Trophoblast cell (in vitro differentiated cells and primary cell): ENCODE results near the gene PAIP2.
A peak's percentile ranks its signal among the peaks of the same experiment; 100 is the strongest.

ENCODE experiments used
- DNase-seq, 2 donors: peaks; one replicate each; pipeline ENCODE4 v3.0.0-alpha.2; 2016
- H2AFZ ChIP-seq: 2 replicates; pipeline ENCODE4 v1.6.1; 2013; ENCODE audit warnings: low read length, moderate library complexity, mild to moderate bottlenecking; ENCODE audit not compliant: insufficient read depth, poor library complexity
- H2AK5ac ChIP-seq: 2 replicates; pipeline ENCODE4 v1.6.1; 2013; ENCODE audit warnings: mild to moderate bottlenecking, low read length
- H2BK120ac ChIP-seq: 2 replicates; pipeline ENCODE4 v1.6.1; 2013; ENCODE audit warnings: low read length, mild to moderate bottlenecking, moderate library complexity; ENCODE audit not compliant: insufficient read depth, poor library complexity
- H2BK12ac ChIP-seq: 2 replicates; pipeline ENCODE4 v1.6.1; 2013; ENCODE audit warnings: mild to moderate bottlenecking, low read length, moderate library complexity
- H2BK5ac ChIP-seq: 2 replicates; pipeline ENCODE4 v1.6.1; 2013; ENCODE audit warnings: low read length, low read depth, moderate library complexity, mild to moderate bottlenecking; ENCODE audit not compliant: poor library complexity
- H3K14ac ChIP-seq: 2 replicates; pipeline ENCODE4 v1.6.1; 2013; ENCODE audit warnings: mild to moderate bottlenecking, low read length
- H3K18ac ChIP-seq: 2 replicates; pipeline ENCODE4 v1.6.1; 2013; ENCODE audit warnings: mild to moderate bottlenecking, low read length
- H3K23ac ChIP-seq: 2 replicates; pipeline ENCODE4 v1.6.1; 2013; ENCODE audit warnings: low read length
- H3K27ac ChIP-seq: 2 replicates; pipeline ENCODE4 v1.5.1; 2013; ENCODE audit warnings: low read depth, mild to moderate bottlenecking, inconsistent platforms, low read length, moderate library complexity
- H3K27me3 ChIP-seq: 2 replicates; pipeline ENCODE4 v1.6.1; 2013; ENCODE audit warnings: inconsistent platforms, mild to moderate bottlenecking, low read length, moderate library complexity; ENCODE audit not compliant: insufficient read depth
- H3K36me3 ChIP-seq, 2 experiments: 1 replicate in 1 of 2; 2 replicates in 1 of 2; pipeline ENCODE4 v1.6.1; 2013; ENCODE audit warnings: low read length in 2 of 2, mild to moderate bottlenecking in 2 of 2, moderate library complexity in 1 of 2; ENCODE audit not compliant: insufficient read depth in 2 of 2, control insufficient read depth in 1 of 2
- H3K4ac ChIP-seq: 2 replicates; pipeline ENCODE4 v1.6.1; 2013; ENCODE audit warnings: low read depth, mild to moderate bottlenecking, low read length, moderate library complexity
- H3K4me1 ChIP-seq, 2 experiments: 1 replicate in 1 of 2; 2 replicates in 1 of 2; pipeline ENCODE4 v1.6.1; 2013; ENCODE audit warnings: low read length in 2 of 2, mild to moderate bottlenecking in 2 of 2, moderate library complexity in 1 of 2; ENCODE audit not compliant: insufficient read depth in 2 of 2, control insufficient read depth in 1 of 2
- H3K4me2 ChIP-seq: 2 replicates; pipeline ENCODE4 v1.6.1; 2013; ENCODE audit warnings: inconsistent platforms, mild to moderate bottlenecking, low read length, moderate library complexity
- H3K4me3 ChIP-seq: 2 replicates; pipeline ENCODE4 v1.5.1; 2013; ENCODE audit warnings: mild to moderate bottlenecking, low read depth, low read length, inconsistent platforms
- H3K79me1 ChIP-seq: one replicate; pipeline ENCODE4 v1.6.1; 2013; ENCODE audit warnings: low read length
- H3K79me2 ChIP-seq: 2 replicates; pipeline ENCODE4 v1.6.1; 2013; ENCODE audit warnings: low read length, mild to moderate bottlenecking; ENCODE audit not compliant: control insufficient read depth, insufficient read depth, poor library complexity
- H3K9ac ChIP-seq: 2 replicates; pipeline ENCODE4 v1.6.1; 2013; ENCODE audit warnings: mild to moderate bottlenecking, low read length
- H3K9me3 ChIP-seq: 2 replicates; pipeline ENCODE4 v1.6.1; 2013; ENCODE audit warnings: low read depth, mild to moderate bottlenecking, control low read depth, inconsistent platforms, low read length; ENCODE audit not compliant: insufficient read depth
- H4K12ac ChIP-seq: 2 replicates; pipeline ENCODE4 v1.6.1; 2013; ENCODE audit warnings: low read depth, mild to moderate bottlenecking, low read length, moderate library complexity
- H4K8ac ChIP-seq: 2 replicates; pipeline ENCODE4 v1.6.1; 2013; ENCODE audit warnings: low read depth, mild to moderate bottlenecking, low read length, moderate library complexity
- H4K91ac ChIP-seq: one replicate; pipeline ENCODE4 v1.6.1; 2013; ENCODE audit warnings: low read depth, mild to moderate bottlenecking, low read length, moderate library complexity
- WGBS: extraction: QIAGEN DNeasy Blood & Tissue Kit; methylation state at CpG from one replicate; pipeline ENCODE4 v1.1.7; 2013; ENCODE audit warnings: missing lambda C conversion rate; ENCODE audit not compliant: insufficient read length, insufficient coverage; ENCODE audit errors: extremely low coverage; 5-methylcytosine and 5-hydroxymethylcytosine counted together

Gene PAIP2

DNA sequence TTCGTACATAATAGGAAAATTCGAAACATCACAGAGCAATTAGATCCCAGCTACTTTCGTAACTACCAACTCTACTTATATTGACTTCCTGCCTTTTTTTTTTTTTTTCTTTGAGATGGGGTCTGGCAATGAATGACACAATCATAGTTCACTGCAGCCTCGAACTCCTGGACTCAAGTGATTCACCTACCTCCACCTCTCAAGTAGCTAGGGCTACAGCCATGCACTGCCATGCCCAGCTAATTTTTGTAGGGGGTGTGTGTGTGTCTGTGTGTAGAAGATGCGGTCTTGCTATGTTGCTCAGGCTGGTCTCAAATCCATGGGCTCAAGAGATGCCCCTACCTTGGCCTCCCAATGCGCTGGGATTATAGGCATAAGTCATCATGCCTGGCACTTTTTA is 5.8 kb upstream of the PAIP2 start:
- H3K27me3 ChIP-seq, result no peaks in the 10 kb centered on the region
- H3K9ac ChIP-seq, result no peak overlapping the region
- no peak overlapping the region for H4K12ac ChIP-seq
- no peak overlapping the region for H4K91ac ChIP-seq
- no peak overlapping the region for H3K4me2 ChIP-seq
- no peak overlapping the region for H4K8ac ChIP-seq
- no peaks in the 10 kb centered on the region for H3K4me1 ChIP-seq
- DNase-seq, result no peak
- H2BK5ac ChIP-seq, result no peak overlapping the region
- H3K23ac ChIP-seq, result no peak overlapping the region
- H2BK120ac ChIP-seq, result no peak overlapping the region
- no CpG with 5 or more reads among the region's 6 CpGs for WGBS
- no peak overlapping the region for H2BK12ac ChIP-seq
- no peaks in the 10 kb centered on the region for H3K79me2 ChIP-seq
- no peak overlapping the region for H2AFZ ChIP-seq
- no peak overlapping the region for H3K14ac ChIP-seq
- no peaks in the 10 kb centered on the region for H3K79me1 ChIP-seq
- no peaks in the 10 kb centered on the region for H3K9me3 ChIP-seq
- H3K18ac ChIP-seq, result no peak overlapping the region
- no peak overlapping the region for H3K27ac ChIP-seq
- no peak overlapping the region for H2AK5ac ChIP-seq
- H3K36me3 ChIP-seq, result peaks cover 11% of the 10 kb centered on the region in 2 experiments
- no peak overlapping the region for H3K4ac ChIP-seq
- no peak overlapping the region for H3K4me3 ChIP-seq

DNA sequence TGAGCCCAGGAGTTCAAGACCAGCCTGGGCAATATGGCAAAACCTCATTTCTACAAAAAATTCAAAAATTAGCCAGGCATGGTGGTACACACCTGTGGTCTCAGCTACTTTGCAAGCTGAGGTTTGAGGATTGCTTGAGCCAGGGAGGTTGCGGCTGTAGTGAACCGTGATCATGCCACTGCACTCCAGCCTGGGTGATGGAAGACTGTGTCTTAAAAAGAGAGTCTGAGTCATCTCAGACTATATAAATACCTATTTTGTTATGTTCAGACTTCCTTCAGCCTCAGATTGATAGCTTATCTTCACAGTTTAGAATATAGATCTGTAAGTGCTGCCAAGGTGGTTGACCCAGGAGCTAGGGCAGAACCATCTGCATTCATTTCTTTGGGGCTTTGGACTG is 1.6 kb upstream of the PAIP2 start:
- no peak overlapping the region for H3K4me3 ChIP-seq
- no peak for DNase-seq
- WGBS, result no CpG with 5 or more reads among the region's 2 CpGs

DNA sequence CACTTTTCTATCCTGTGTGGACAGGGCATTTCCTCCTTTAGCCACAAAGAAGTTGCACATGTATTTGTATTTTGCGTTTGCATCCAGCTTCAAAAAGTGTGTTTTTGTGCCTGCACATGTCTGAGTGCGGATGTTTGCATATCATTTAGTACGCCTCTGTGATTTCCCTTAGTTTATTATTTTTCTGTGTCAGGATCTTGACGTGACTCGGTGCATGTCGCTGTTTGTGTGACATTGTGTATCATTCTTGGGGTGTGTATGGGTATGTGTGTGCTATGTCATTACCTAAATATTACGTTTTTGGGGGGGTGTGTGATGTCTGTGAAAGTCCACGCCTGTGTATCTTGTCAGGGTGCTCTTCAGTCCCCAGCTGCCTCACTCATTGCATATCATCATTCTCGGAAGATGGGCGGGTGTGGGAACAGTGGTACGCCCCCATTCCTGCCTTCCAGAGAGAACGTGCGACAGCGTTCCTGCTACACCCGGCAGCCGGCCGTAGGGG is 416 bp upstream of the PAIP2 start:
- no peak overlapping the region for H3K27ac ChIP-seq
- H3K4me2 ChIP-seq, result peak overlapping the region; percentile 100
- peak overlapping the region; percentile 42 for H2AFZ ChIP-seq
- H3K79me1 ChIP-seq, result peaks cover 4% of the 10 kb centered on the region
- H3K79me2 ChIP-seq, result peaks cover 8% of the 10 kb centered on the region
- H4K91ac ChIP-seq, result no peak overlapping the region
- H3K9me3 ChIP-seq, result peaks cover 2% of the 10 kb centered on the region
- no peak overlapping the region for H3K23ac ChIP-seq
- H3K18ac ChIP-seq, result no peak overlapping the region
- H3K4ac ChIP-seq, result no peak overlapping the region
- peaks cover 0 to 2% of the 10 kb centered on the region in 2 experiments for H3K36me3 ChIP-seq
- peak in 1 of 2 donors; percentile 10 for DNase-seq
- peak overlapping the region; percentile 4 for H4K8ac ChIP-seq
- H2AK5ac ChIP-seq, result no peak overlapping the region
- no CpG with 5 or more reads among the region's 17 CpGs for WGBS
- no peak overlapping the region for H4K12ac ChIP-seq
- no peak overlapping the region for H2BK120ac ChIP-seq
- peak overlapping the region; percentile 73 for H3K9ac ChIP-seq
- no peaks in the 10 kb centered on the region for H3K27me3 ChIP-seq
- H2BK5ac ChIP-seq, result no peak overlapping the region
- H2BK12ac ChIP-seq, result no peak overlapping the region
- no peak overlapping the region for H3K14ac ChIP-seq
- peaks cover 0 to 4% of the 10 kb centered on the region in 2 experiments for H3K4me1 ChIP-seq
- peak overlapping the region; percentile 60 for H3K4me3 ChIP-seq

More for the DNA sequence above, 1.6 kb upstream of the PAIP2 start:
- Histone ChIP-seq H3K79me2 (peaks cover 8% of the 10 kb centered on the region), H2BK12ac (no peak overlapping the region), H3K79me1 (peaks cover 4% of the 10 kb centered on the region), H3K23ac (no peak overlapping the region), H2AK5ac (no peak overlapping the region), H3K18ac (no peak overlapping the region), H4K91ac (no peak overlapping the region), H2AFZ (no peak overlapping the region), H3K27me3 (no peaks in the 10 kb centered on the region), H3K9me3 (peaks cover 2% of the 10 kb centered on the region), H2BK5ac (no peak overlapping the region), H3K36me3 (peaks cover 0 to 2% of the 10 kb centered on the region in 2 experiments), H3K27ac (no peak overlapping the region), H4K8ac (no peak overlapping the region), H3K4me1 (peaks cover 0 to 4% of the 10 kb centered on the region in 2 experiments), H3K4ac (no peak overlapping the region), H3K9ac (no peak overlapping the region), H2BK120ac (no peak overlapping the region), H3K14ac (no peak overlapping the region), H4K12ac (no peak overlapping the region), H3K4me2 (no peak overlapping the region)

- no peak overlapping the region for H3K23ac ChIP-seq
- H2BK120ac ChIP-seq, result no peak overlapping the region
- no peak overlapping the region for H3K14ac ChIP-seq
- peak overlapping the region; percentile 92 for H3K4me2 ChIP-seq
- H2AK5ac ChIP-seq, result no peak overlapping the region
- peaks cover 7 to 9% of the 10 kb centered on the region in 2 experiments for H3K36me3 ChIP-seq
- no peak for DNase-seq
- H4K91ac ChIP-seq, result no peak overlapping the region
- H3K9me3 ChIP-seq, result peaks cover 2% of the 10 kb centered on the region
- H3K79me1 ChIP-seq, result peaks cover 4% of the 10 kb centered on the region
- peak overlapping the region; percentile 79 for H3K27ac ChIP-seq
- H3K27me3 ChIP-seq, result no peaks in the 10 kb centered on the region
- no peak overlapping the region for H2AFZ ChIP-seq
- no peak overlapping the region for H3K18ac ChIP-seq
- peaks cover 0 to 4% of the 10 kb centered on the region in 2 experiments for H3K4me1 ChIP-seq
- H3K4me3 ChIP-seq, result peak overlapping the region; percentile 95
- no peak overlapping the region for H4K8ac ChIP-seq
- H2BK5ac ChIP-seq, result peak overlapping the region; percentile 2
- no peak overlapping the region for H2BK12ac ChIP-seq
- H3K79me2 ChIP-seq, result peaks cover 10% of the 10 kb centered on the region
- WGBS, result no CpG with 5 or more reads among the region's 16 CpGs
- peak overlapping the region; percentile 94 for H3K9ac ChIP-seq
- no peak overlapping the region for H4K12ac ChIP-seq
- H3K4ac ChIP-seq, result peak overlapping the region; percentile 88
These were observed 719 bp downstream of the PAIP2 start for GRCh38 chr5:139342423-139342723.
